Smooth muscle cell (in vitro differentiated cells): ENCODE data around the gene AMZ1. TPM values are rescaled to one million over a fixed set of nuclear protein-coding genes. Genes with fewer than 3 reads are reported as not detected.

Source experiments
- DNase-seq: peaks from one replicate; lab custom pipeline; 2025; ENCODE audit not compliant: unreplicated experiment; lab: John Stamatoyannopoulos, UW
- H2AFZ ChIP-seq: fragments of 200-600 bp; sonication (generic); 2 replicates; pipeline ENCODE4 v1.6.0; 2016; ENCODE audit warnings: antibody characterized with exemption, low read depth, mild to moderate bottlenecking
- H3F3A ChIP-seq: fragments of 200-600 bp; sonication (generic); 2 replicates; pipeline ENCODE4 v1.6.0; 2017; ENCODE audit warnings: antibody characterized with exemption, low read depth
- H3K27ac ChIP-seq: fragments of 200-600 bp; sonication (generic); 2 replicates; pipeline ENCODE4 v1.5.1; 2016; ENCODE audit warnings: low read depth, mild to moderate bottlenecking
- H3K27me3 ChIP-seq: fragments of 200-600 bp; sonication (generic); 2 replicates; pipeline ENCODE4 v1.6.1; 2016; ENCODE audit warnings: low read depth, mild to moderate bottlenecking
- H3K36me3 ChIP-seq: fragments of 200-600 bp; sonication (generic); 2 replicates; pipeline ENCODE4 v1.5.1; 2016; ENCODE audit warnings: low read depth
- H3K4me1 ChIP-seq: fragments of 200-600 bp; sonication (generic); 2 replicates; pipeline ENCODE4 v1.5.1; 2016; ENCODE audit warnings: low read depth
- H3K4me2 ChIP-seq: fragments of 200-600 bp; sonication (generic); 2 replicates; pipeline ENCODE4 v1.6.0; 2016; ENCODE audit warnings: mild to moderate bottlenecking
- H3K4me3 ChIP-seq: fragments of 200-600 bp; sonication (generic); 2 replicates; pipeline ENCODE4 v1.5.1; 2016; ENCODE audit warnings: mild to moderate bottlenecking
- H3K79me2 ChIP-seq: fragments of 200-600 bp; sonication (generic); 2 replicates; pipeline ENCODE4 v1.6.0; 2016; ENCODE audit warnings: low read depth, mild to moderate bottlenecking
- H3K9ac ChIP-seq: fragments of 200-600 bp; sonication (generic); 2 replicates; pipeline ENCODE4 v1.6.0; 2016; ENCODE audit warnings: low read depth
- H3K9me3 ChIP-seq: fragments of 200-600 bp; sonication (generic); replicated peaks from 2 replicates; pipeline ENCODE4 v1.5.1; 2016; ENCODE audit warnings: low read depth
- H4K20me1 ChIP-seq: fragments of 200-600 bp; sonication (generic); 2 replicates; pipeline ENCODE4 v1.6.0; 2016; ENCODE audit warnings: low read depth
- WGBS: methylation state at CpG from one replicate; pipeline ENCODE4 v1.1.7; 2016; ENCODE audit warnings: low lambda C conversion rate; 5-methylcytosine and 5-hydroxymethylcytosine counted together
- polyA plus RNA-seq: library from polyadenylated mRNA; unstranded; fragments of >200 nt; fragmentation: Nextera tagmentation; extraction: Ambion mirVana; gene quantifications from 2 replicates; pipeline ENCODE4 v1.2.1, GENCODE V29; 2016
- total RNA-seq: library from RNA; depleted of rRNA; stranded (reverse); fragments of >200 nt; gene quantifications from 2 replicates; pipeline ENCODE4 v1.2.3, GENCODE V29; 2014
- TF ChIP-seq, protein P1 (sequence below): fragments of 200-600 bp; sonication (generic); IDR thresholded peaks from 2 replicates; pipeline ENCODE4 v1.5.1; 2017; ENCODE audit warnings: borderline replicate concordance, mild to moderate bottlenecking, antibody characterized with exemption; ENCODE audit not compliant: insufficient read depth, poor library complexity, severe bottlenecking

AMZ1 gene
- total and polyA plus RNA-seq, 2 experiments from 2014 or later, result 0.63 to 1.1 TPM

DNA sequence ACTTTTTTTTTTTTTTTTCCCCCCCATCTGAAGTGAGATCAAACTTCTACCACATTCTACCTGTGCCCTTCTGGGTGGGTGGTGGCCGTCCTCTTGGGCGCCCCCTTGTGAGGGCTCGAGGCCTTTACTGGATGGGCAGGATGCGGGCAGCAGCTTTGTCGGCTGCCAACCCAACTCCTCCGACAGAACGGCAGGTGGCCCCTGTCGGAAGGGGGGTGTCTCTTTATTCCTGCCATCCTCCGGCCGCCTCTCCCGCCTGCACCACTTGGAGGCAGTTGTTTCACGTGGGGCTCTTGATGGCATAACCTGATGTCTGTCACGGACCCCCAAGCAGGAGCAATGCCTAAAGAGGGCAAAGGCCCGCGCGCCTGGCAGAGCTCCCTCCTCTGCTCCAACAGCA, 31.0 kb downstream of the AMZ1 start:
- Histone ChIP-seq H3K4me3 (no peak overlapping the region), H3K9ac (no peak overlapping the region), H3K79me2 (peaks cover 3% of the 10 kb centered on the region), H2AFZ (no peak overlapping the region), H3F3A (no peaks in the 10 kb centered on the region), H3K4me1 (no peaks in the 10 kb centered on the region), H3K36me3 (no peaks in the 10 kb centered on the region), H3K4me2 (no peak overlapping the region), H3K9me3 (no peaks in the 10 kb centered on the region), H3K27me3 (no peaks in the 10 kb centered on the region), H4K20me1 (peaks cover 6% of the 10 kb centered on the region), H3K27ac (no peak overlapping the region)
- WGBS, result 80% methylated on average over 16 of the region's 16 CpGs
- DNase-seq, result no peak
- TF ChIP-seq, protein P1, sequence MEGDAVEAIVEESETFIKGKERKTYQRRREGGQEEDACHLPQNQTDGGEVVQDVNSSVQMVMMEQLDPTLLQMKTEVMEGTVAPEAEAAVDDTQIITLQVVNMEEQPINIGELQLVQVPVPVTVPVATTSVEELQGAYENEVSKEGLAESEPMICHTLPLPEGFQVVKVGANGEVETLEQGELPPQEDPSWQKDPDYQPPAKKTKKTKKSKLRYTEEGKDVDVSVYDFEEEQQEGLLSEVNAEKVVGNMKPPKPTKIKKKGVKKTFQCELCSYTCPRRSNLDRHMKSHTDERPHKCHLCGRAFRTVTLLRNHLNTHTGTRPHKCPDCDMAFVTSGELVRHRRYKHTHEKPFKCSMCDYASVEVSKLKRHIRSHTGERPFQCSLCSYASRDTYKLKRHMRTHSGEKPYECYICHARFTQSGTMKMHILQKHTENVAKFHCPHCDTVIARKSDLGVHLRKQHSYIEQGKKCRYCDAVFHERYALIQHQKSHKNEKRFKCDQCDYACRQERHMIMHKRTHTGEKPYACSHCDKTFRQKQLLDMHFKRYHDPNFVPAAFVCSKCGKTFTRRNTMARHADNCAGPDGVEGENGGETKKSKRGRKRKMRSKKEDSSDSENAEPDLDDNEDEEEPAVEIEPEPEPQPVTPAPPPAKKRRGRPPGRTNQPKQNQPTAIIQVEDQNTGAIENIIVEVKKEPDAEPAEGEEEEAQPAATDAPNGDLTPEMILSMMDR, result peak; percentile 32

DNA sequence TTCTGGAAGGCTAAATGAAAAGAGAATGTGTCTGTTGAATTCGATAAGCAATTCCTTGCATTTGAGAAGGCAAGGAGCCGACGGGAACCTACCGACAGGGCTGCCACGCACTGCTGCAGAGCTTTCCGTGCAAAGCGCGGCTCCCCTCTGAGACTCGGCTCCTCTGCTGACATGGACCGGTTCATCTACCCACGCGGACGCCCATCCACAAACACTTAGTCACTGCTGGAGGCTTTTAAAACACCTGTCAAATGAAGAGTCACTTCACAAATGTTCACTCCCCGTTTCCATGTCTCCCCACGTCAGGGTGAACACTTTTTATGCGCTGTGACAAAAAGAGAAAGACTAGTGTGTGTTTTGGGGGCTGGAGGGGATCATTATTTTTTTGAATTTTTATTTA, 32.0 kb downstream of the AMZ1 start:
- H3K9ac ChIP-seq, result no peak overlapping the region
- no peak for DNase-seq
- H3F3A ChIP-seq, result no peaks in the 10 kb centered on the region
- no peak overlapping the region for H2AFZ ChIP-seq
- no peak overlapping the region for H3K27ac ChIP-seq
- H3K4me1 ChIP-seq, result no peaks in the 10 kb centered on the region
- H3K79me2 ChIP-seq, result peaks cover 3% of the 10 kb centered on the region
- H3K27me3 ChIP-seq, result no peaks in the 10 kb centered on the region
- H3K4me2 ChIP-seq, result no peak overlapping the region
- no peak overlapping the region for H3K4me3 ChIP-seq
- TF ChIP-seq, protein P1, result no peak
- H3K9me3 ChIP-seq, result no peaks in the 10 kb centered on the region
- H3K36me3 ChIP-seq, result no peaks in the 10 kb centered on the region
- WGBS, result 85% methylated on average over 16 of the region's 16 CpGs
- H4K20me1 ChIP-seq, result peaks cover 6% of the 10 kb centered on the region

DNA sequence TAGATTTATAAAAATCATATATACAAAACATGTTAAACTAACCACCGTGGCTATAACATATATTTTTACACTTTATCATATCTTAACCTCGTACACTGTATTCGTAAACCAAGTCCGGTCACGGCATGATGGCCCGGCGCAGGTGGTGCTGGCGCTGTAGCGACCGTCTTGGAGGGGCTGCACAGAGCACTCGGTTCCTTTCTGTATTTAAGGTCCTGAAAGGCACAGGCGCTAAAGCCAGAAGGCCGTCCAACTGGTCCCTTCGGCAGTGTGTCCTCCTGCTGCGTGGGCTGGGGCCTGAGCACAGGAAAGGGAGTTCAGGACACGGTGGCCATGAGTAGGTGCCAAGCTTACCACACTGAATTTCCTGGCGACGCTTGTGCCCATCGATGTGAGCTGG, 33.8 kb downstream of the AMZ1 start:
- 97% methylated on average over 19 of the region's 19 CpGs for WGBS
- Histone ChIP-seq H3K79me2 (peaks cover 3% of the 10 kb centered on the region), H3K27me3 (no peaks in the 10 kb centered on the region), H3K9me3 (no peaks in the 10 kb centered on the region), H3K4me3 (no peak overlapping the region), H2AFZ (no peak overlapping the region), H3K9ac (no peak overlapping the region), H3K36me3 (no peaks in the 10 kb centered on the region), H3K4me2 (no peak overlapping the region), H3F3A (no peaks in the 10 kb centered on the region), H3K4me1 (no peaks in the 10 kb centered on the region), H3K27ac (no peak overlapping the region), H4K20me1 (peaks cover 4% of the 10 kb centered on the region)
- TF ChIP-seq, protein P1, result no peak
- DNase-seq, result no peak

DNA sequence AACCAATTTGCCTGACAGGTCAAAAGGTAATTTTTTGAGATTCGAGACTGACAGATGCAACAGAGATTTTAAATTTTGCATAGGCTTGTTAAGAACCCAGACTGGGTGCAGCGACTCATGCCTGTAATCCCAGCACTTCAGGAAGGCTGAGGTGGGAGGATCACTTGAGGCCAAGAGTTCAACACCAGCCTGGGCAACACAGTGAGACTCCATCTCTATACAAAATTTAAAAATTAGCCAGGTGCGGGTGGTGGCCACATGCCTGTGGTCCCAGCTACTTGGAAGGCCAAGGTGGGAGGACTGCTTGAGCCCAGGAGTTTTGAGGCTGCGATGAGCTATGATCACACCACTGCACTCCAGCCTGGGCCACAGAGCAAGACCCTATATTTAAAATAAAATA, 34.6 kb downstream of the AMZ1 start:
- Histone ChIP-seq H2AFZ (no peak overlapping the region), H3K27ac (no peak overlapping the region), H3K4me2 (no peak overlapping the region), H3K9me3 (no peaks in the 10 kb centered on the region), H3K9ac (no peak overlapping the region), H3K79me2 (peaks cover 3% of the 10 kb centered on the region), H3K36me3 (no peaks in the 10 kb centered on the region), H3K4me1 (no peaks in the 10 kb centered on the region), H4K20me1 (no peaks in the 10 kb centered on the region), H3K27me3 (no peaks in the 10 kb centered on the region), H3F3A (no peaks in the 10 kb centered on the region), H3K4me3 (no peak overlapping the region)
- DNase-seq, result no peak
- TF ChIP-seq, protein P1, result no peak
- WGBS, result 97% methylated on average over 4 of the region's 4 CpGs
